Body of pancreas (tissue), 4 donors: Measurements from ENCODE around the gene MISP.

ENCODE experiments used
- CTCF ChIP-seq, 7 experiments: fragments of 450-650 bp in 4 of 7; fragments of 200-600 bp in 3 of 7; sonication (generic) in 3 of 7; IDR thresholded peaks; one replicate each; pipeline ENCODE4 v1.5.1; 2016 to 2019; ENCODE audit warnings: antibody characterized with exemption in 7 of 7
- POLR2A ChIP-seq, 3 donors: fragments of 450-650 bp; IDR thresholded peaks; one replicate each; pipeline ENCODE4 v1.6.1; 2016; ENCODE audit warnings: antibody characterized with exemption in 3 of 3, mild to moderate bottlenecking in 2 of 3

- TF ChIP-seq CTCF (IDR thresholded peaks at IDR 0.05): no peak
- no peak for TF ChIP-seq POLR2A (IDR thresholded peaks at IDR 0.05)
Measured at GRCh38 chr19:743168-743687, 7.7 kb upstream of the MISP start.
